Glutamatergic neuron (in vitro differentiated cells): ENCODE measurements around the gene TOP1. TPM values are rescaled to one million over a fixed set of nuclear protein-coding genes. Genes with fewer than 3 reads are reported as not detected.

Source experiments
- DNase-seq: peaks from one replicate; pipeline ENCODE4 v3.0.0; 2022
- H3K27ac Mint-ChIP-seq: one replicate; pipeline ENCODE4 v1.8.0; 2020; ENCODE audit warnings: mild to moderate bottlenecking, mixed read lengths, inconsistent platforms; ENCODE audit not compliant: unreplicated experiment
- H3K27me3 Mint-ChIP-seq: one replicate; pipeline ENCODE4 v1.8.0; 2020; ENCODE audit warnings: mild to moderate bottlenecking, moderate library complexity, mixed read lengths, inconsistent platforms; ENCODE audit not compliant: unreplicated experiment
- H3K36me3 Mint-ChIP-seq: one replicate; pipeline ENCODE4 v1.8.0; 2020; ENCODE audit warnings: mild to moderate bottlenecking, mixed read lengths, inconsistent platforms; ENCODE audit not compliant: unreplicated experiment
- H3K4me1 Mint-ChIP-seq: one replicate; pipeline ENCODE4 v1.8.0; 2020; ENCODE audit warnings: mild to moderate bottlenecking, low read depth, mixed read lengths, inconsistent platforms; ENCODE audit not compliant: unreplicated experiment
- H3K4me3 Mint-ChIP-seq: one replicate; pipeline ENCODE4 v1.8.0; 2020; ENCODE audit warnings: mild to moderate bottlenecking, mixed read lengths, inconsistent platforms; ENCODE audit not compliant: unreplicated experiment
- H3K9me3 Mint-ChIP-seq: one replicate; pipeline ENCODE4 v1.8.0; 2020; ENCODE audit warnings: mild to moderate bottlenecking, moderate library complexity, mixed read lengths, inconsistent platforms; ENCODE audit not compliant: unreplicated experiment
- CTCF ChIP-seq: fragments of 200-600 bp; sonication (generic); IDR thresholded peaks from one replicate; pipeline ENCODE4 v1.5.0; 2021; ENCODE audit not compliant: partially characterized antibody, unreplicated experiment
- long read RNA-seq: library from polyadenylated mRNA; unstranded; transcript quantifications from one replicate; pipeline ENCODE4 v2.0.0, GENCODE V29; 2020; ENCODE audit not compliant: unreplicated experiment
- total RNA-seq: library from RNA; stranded (reverse); fragmentation: NEBNext Ultra II Directional; extraction: Animal tissue kit (Norgen Biotek cat#: 25700); gene quantifications from one replicate; pipeline ENCODE4 v1.2.1, GENCODE V29; 2021; ENCODE audit not compliant: unreplicated experiment

Gene TOP1
- 68.7 TPM for total RNA-seq
- long read RNA-seq, partial matches to known transcripts: 28 of 35 reads
- long read RNA-seq, other reads (novel, unspliced or antisense): 3 of 35 reads

- DNase-seq: peak; percentile 100
- peak within 1 kb of the TSS; percentile 98 for H3K4me3 Mint-ChIP-seq
- peak within 1 kb of the TSS; percentile 97 for H3K27ac Mint-ChIP-seq
- peaks cover 37% of the 10 kb centered on the region for H3K4me1 Mint-ChIP-seq
- H3K9me3 Mint-ChIP-seq: peaks cover 11% of the 10 kb centered on the region
- no peaks in the 10 kb centered on the region for H3K36me3 Mint-ChIP-seq
- TF ChIP-seq CTCF: no peak
- H3K27me3 Mint-ChIP-seq: peaks cover 4% of the 10 kb centered on the region
These were observed at the start of gene TOP1 for GRCh38 chr20:41028359-41029149. TOP1 (plus strand) TSS chr20:41028822; CDS start chr20:41029068, 246 bp downstream.

GRCh38 chr20:40979247-40979646 is 49.4 kb upstream of the TOP1 start:
- peaks cover 2% of the 10 kb centered on the region for H3K4me1 Mint-ChIP-seq
- peaks cover 2% of the 10 kb centered on the region for H3K9me3 Mint-ChIP-seq
- H3K27me3 Mint-ChIP-seq: no peaks in the 10 kb centered on the region
- no peak overlapping the region for H3K4me3 Mint-ChIP-seq
- DNase-seq: no peak
- no peak for TF ChIP-seq CTCF
- H3K27ac Mint-ChIP-seq: no peak overlapping the region
- peaks cover 29% of the 10 kb centered on the region for H3K36me3 Mint-ChIP-seq

- Mint-ChIP-seq H3K27me3 (no peaks in the 10 kb centered on the region), H3K4me3 (no peak overlapping the region), H3K36me3 (peaks cover 29% of the 10 kb centered on the region), H3K4me1 (peaks cover 2% of the 10 kb centered on the region), H3K27ac (no peak overlapping the region), H3K9me3 (peaks cover 2% of the 10 kb centered on the region)
- no peak for DNase-seq
- no peak for TF ChIP-seq CTCF
These were observed 48.4 kb upstream of the TOP1 start for GRCh38 chr20:40980106-40980827.

- no peak for DNase-seq
- Mint-ChIP-seq H3K27ac (no peak overlapping the region), H3K4me1 (peaks cover 2% of the 10 kb centered on the region), H3K36me3 (peaks cover 29% of the 10 kb centered on the region), H3K9me3 (peaks cover 2% of the 10 kb centered on the region), H3K4me3 (no peak overlapping the region), H3K27me3 (no peaks in the 10 kb centered on the region)
- no peak for TF ChIP-seq CTCF
These were observed 47.8 kb upstream of the TOP1 start for GRCh38 chr20:40980828-40981310.
